ENCODE results near the gene SNX27.

SNX27 gene

DNA sequence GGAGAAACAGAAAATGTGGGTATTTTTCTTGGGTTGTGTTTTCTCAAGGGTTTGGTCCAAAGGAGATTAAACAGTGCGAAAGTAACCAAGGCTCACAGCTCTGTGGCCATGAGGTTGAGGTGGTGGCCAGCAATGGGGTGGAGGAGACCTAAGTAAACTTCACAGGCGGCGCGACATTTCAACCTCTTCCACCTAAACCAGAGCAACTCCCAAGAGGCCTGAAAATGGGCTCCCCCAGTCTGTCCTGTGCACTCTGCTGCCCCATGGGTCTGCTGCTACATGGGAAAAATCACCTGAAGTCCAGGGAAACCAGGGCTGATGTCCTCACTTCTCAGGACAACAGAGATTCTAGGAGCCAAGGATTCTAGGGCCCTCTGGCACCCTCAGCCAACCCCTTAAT, 92.4 kb downstream of the SNX27 start:
- Histone ChIP-seq H3K9me3 (ENCODE audit: low read length) (no peaks in the 10 kb centered on the region), H3K36me3 (ENCODE audit: insufficient read depth, low read length) (peaks cover 31% of the 10 kb centered on the region), H2AFZ (ENCODE audit: low read depth, low read length) (no peak overlapping the region), H3K27me3 (ENCODE audit: insufficient read depth, low read length) (no peaks in the 10 kb centered on the region), H3K4me1 (ENCODE audit: insufficient read depth, low read length) (peaks cover 28% of the 10 kb centered on the region), H3K4me3 (ENCODE audit: low read length) (no peak overlapping the region)

DNA sequence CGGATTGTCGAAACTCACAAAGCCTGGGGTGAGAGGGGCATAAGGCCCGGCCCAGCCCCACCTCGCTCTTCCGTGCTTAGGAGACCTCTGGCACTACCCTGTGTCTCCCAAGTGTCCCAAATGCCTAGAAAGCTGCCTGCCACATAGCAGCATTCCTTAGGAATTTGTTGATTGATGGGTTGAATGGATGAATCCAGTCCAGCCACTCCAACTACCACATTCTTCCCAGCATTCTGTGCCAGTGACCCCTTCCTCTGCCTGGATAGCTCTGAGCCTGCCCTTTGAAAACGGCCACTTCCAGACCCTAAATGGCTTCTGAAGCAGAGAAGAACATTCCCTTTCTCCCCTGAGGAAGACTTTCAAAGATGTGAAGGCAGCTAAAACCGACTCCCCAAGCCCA, 93.3 kb downstream of the SNX27 start:
- peaks cover 22% of the 10 kb centered on the region for H3K36me3 ChIP-seq (ENCODE audit: insufficient read depth, low read length)
- no peak overlapping the region for H2AFZ ChIP-seq (ENCODE audit: low read depth, low read length)
- H3K4me3 ChIP-seq (ENCODE audit: low read length) = no peak overlapping the region
- peaks cover 37% of the 10 kb centered on the region for H3K4me1 ChIP-seq (ENCODE audit: insufficient read depth, low read length)
- H3K27me3 ChIP-seq (ENCODE audit: insufficient read depth, low read length) = no peaks in the 10 kb centered on the region
- no peaks in the 10 kb centered on the region for H3K9me3 ChIP-seq (ENCODE audit: low read length)

- H3K36me3 ChIP-seq (ENCODE audit: insufficient read depth, low read length) = peaks cover 16% of the 10 kb centered on the region
- no peaks in the 10 kb centered on the region for H3K27me3 ChIP-seq (ENCODE audit: insufficient read depth, low read length)
- no peak overlapping the region for H3K4me3 ChIP-seq (ENCODE audit: low read length)
- H3K9me3 ChIP-seq (ENCODE audit: low read length) = no peaks in the 10 kb centered on the region
- H3K4me1 ChIP-seq (ENCODE audit: insufficient read depth, low read length) = peaks cover 43% of the 10 kb centered on the region
- no peak overlapping the region for H2AFZ ChIP-seq (ENCODE audit: low read depth, low read length)
Measured at GRCh38 chr1:151705753-151706463, 94.1 kb downstream of the SNX27 start.

DNA sequence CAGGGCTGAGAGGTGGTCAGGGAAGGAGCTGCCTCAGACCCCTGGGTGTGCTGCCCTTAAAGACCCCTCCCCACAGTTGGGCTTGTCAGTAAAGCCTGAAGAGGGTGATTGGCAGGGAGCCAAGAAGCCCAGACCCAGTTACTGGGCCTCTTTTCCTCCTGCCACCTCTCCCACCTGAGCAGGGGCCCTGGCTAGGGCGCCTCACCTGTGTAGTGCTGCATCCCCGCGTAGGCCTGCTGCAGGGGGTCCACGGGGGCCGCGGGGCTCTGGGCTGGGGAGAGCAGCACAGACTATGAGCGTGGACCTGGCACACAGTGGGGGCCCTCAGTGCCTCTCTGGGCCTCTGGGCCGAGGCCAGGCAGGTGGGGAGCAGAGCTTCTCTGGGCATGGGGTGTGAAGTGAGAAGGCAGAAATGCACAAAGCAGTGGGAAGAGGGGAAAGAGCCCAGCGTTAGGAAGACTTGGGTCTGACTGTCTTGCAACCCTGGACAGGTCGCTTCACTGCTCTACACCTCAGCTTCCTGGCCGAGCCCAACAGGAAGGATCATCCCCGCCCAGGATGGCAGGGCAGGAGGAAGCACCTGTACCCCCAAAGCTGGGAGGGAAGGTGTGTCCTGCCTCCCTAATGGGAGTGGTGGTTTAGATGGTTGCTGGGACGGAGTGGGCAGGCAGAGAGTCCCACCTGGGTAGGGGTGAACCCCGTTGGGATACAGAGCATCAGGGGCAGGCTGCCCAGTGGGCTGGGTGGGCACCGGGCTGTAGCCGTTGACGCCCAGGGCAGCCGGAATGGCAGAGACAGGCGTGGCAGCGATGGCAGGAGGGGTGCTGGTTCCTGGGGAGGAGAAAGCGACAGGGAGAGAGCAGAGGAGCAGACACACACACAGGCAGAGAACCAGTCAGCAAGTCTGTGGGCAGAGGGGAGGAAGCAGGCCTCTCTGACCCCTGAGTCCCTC, 94.9 kb downstream of the SNX27 start:
- Histone ChIP-seq H3K36me3 (ENCODE audit: insufficient read depth, low read length) (peaks cover 8% of the 10 kb centered on the region), H3K9me3 (ENCODE audit: low read length) (no peaks in the 10 kb centered on the region), H3K27me3 (ENCODE audit: insufficient read depth, low read length) (no peaks in the 10 kb centered on the region), H3K4me3 (ENCODE audit: low read length) (no peak overlapping the region), H2AFZ (ENCODE audit: low read depth, low read length) (no peak overlapping the region), H3K4me1 (ENCODE audit: insufficient read depth, low read length) (peaks cover 50% of the 10 kb centered on the region)

DNA sequence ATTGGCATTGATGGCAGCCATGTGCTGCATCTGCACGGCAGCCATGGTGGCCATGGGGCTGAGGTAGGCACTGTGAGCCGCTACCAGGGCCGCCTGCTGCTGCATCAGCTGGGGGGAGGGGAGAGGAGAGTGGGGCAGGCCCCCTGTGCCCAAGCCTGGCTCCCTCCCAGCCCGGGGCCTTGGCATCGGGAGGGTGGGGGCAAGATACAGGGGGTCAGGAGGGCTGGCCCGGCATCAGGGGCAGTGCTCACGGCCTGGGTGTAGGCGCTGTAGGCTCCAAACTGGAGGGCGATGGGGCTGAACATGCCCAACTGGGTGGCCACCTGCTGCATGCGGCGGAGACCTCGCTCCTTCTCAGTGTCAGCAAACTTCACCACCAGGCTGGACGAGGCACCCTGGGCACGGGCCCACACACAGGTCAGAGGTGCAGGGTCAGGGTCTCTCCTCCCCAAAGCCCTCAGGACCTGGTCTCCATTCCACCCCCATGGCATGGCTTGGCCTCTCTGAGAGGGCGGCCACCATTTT, 95.8 kb downstream of the SNX27 start:
- peaks cover 4% of the 10 kb centered on the region for H3K36me3 ChIP-seq (ENCODE audit: insufficient read depth, low read length)
- no peak overlapping the region for H2AFZ ChIP-seq (ENCODE audit: low read depth, low read length)
- H3K9me3 ChIP-seq (ENCODE audit: low read length) = no peaks in the 10 kb centered on the region
- peaks cover 55% of the 10 kb centered on the region for H3K4me1 ChIP-seq (ENCODE audit: insufficient read depth, low read length)
- H3K4me3 ChIP-seq (ENCODE audit: low read length) = no peak overlapping the region
- H3K27me3 ChIP-seq (ENCODE audit: insufficient read depth, low read length) = no peaks in the 10 kb centered on the region

DNA sequence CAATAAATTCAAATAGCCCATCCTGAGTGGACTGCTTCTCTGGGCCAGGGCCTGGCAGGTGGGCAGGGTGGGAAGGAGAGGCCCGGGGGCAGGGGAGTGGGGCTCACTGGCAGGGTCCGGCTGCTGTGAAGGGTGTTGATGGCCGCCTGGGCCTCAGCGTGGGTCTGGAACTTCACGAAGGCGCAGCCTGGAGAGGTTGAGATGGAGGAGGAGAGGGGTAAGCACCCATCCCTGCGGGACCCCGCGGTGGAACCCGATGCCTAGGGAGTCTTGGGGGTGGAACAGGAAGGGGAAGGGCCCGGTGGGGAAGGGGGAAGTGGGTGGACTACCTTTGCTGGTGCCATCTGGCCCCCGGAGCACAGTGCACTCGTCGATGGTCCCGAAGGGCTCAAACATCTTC, 97.0 kb downstream of the SNX27 start:
- Histone ChIP-seq H3K27me3 (ENCODE audit: insufficient read depth, low read length) (no peaks in the 10 kb centered on the region), H2AFZ (ENCODE audit: low read depth, low read length) (no peak overlapping the region), H3K4me3 (ENCODE audit: low read length) (no peak overlapping the region), H3K4me1 (ENCODE audit: insufficient read depth, low read length) (peaks cover 55% of the 10 kb centered on the region), H3K9me3 (ENCODE audit: low read length) (no peaks in the 10 kb centered on the region), H3K36me3 (ENCODE audit: insufficient read depth, low read length) (peaks cover 4% of the 10 kb centered on the region)

DNA sequence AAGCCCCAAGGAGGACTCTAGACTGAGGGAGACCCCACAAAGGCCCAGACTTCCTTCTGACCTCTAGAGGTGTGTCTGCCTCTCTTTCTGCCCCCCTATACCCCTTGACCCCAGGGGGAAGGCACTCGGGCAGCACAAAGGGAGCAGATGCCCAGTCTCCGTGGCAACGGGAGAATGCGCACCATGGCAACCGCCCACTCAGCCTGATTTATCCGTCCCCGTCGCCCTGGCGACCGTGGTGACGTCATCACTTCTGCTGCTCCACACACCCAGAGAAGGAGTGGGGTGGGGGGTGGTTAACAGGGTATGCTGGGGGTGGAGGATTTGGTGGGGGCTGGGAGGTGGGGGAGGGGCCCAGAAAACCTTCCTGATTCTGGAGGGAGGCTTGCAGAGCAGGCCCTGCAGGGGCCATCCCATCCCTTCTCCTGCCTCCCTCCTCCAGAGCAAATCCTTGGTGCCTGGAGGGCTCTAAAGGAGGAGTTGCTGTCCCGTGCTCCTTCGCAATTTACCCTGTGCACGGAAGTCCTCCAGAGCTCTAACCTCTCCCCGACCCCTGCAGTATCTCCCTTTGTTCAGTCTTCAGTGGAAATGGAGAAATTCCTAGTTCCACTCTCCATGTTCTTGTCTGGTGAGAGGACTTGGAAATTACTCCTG, 98.5 kb downstream of the SNX27 start:
- peaks cover 55% of the 10 kb centered on the region for H3K4me1 ChIP-seq (ENCODE audit: insufficient read depth, low read length)
- H2AFZ ChIP-seq (ENCODE audit: low read depth, low read length) = no peak overlapping the region
- H3K9me3 ChIP-seq (ENCODE audit: low read length) = no peaks in the 10 kb centered on the region
- no peak overlapping the region for H3K4me3 ChIP-seq (ENCODE audit: low read length)
- H3K27me3 ChIP-seq (ENCODE audit: insufficient read depth, low read length) = no peaks in the 10 kb centered on the region
- no peaks in the 10 kb centered on the region for H3K36me3 ChIP-seq (ENCODE audit: insufficient read depth, low read length)

- H2AFZ ChIP-seq (ENCODE audit: low read depth, low read length) = no peak overlapping the region
- H3K4me3 ChIP-seq (ENCODE audit: low read length) = no peak overlapping the region
- H3K27me3 ChIP-seq (ENCODE audit: insufficient read depth, low read length) = no peaks in the 10 kb centered on the region
- H3K9me3 ChIP-seq (ENCODE audit: low read length) = no peaks in the 10 kb centered on the region
- H3K4me1 ChIP-seq (ENCODE audit: insufficient read depth, low read length) = peaks cover 64% of the 10 kb centered on the region
- no peaks in the 10 kb centered on the region for H3K36me3 ChIP-seq (ENCODE audit: insufficient read depth, low read length)
Measured at GRCh38 chr1:151711044-151711800, 99.4 kb downstream of the SNX27 start.

DNA sequence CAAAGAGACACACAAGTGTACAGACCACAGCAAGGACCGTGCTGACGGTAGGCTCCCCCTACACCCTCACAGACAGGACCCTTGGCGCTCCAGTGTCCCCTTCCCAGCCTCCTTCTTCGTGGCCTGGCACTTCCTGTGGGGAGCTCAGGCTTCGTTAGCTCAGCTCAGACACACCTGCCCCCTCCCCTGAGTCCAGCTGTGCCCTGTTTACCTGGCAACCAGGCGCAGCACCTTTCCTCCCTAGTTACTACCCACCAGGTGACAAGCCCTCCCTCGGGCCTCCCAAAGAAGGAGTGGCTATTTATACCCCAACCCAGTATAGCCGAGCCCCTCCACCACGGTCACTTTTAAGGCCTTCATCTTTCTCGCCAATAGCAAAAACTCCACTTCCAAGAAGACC, 100.1 kb downstream of the SNX27 start:
- H3K36me3 ChIP-seq (ENCODE audit: insufficient read depth, low read length) = no peaks in the 10 kb centered on the region
- H3K4me1 ChIP-seq (ENCODE audit: insufficient read depth, low read length) = peaks cover 66% of the 10 kb centered on the region
- H2AFZ ChIP-seq (ENCODE audit: low read depth, low read length) = no peak overlapping the region
- no peaks in the 10 kb centered on the region for H3K9me3 ChIP-seq (ENCODE audit: low read length)
- no peaks in the 10 kb centered on the region for H3K27me3 ChIP-seq (ENCODE audit: insufficient read depth, low read length)
- no peak overlapping the region for H3K4me3 ChIP-seq (ENCODE audit: low read length)

GRCh38 chr1:151713044-151713443, 101.2 kb downstream of the SNX27 start:
- Histone ChIP-seq H3K4me3 (ENCODE audit: low read length) (no peak overlapping the region), H3K9me3 (ENCODE audit: low read length) (no peaks in the 10 kb centered on the region), H3K4me1 (ENCODE audit: insufficient read depth, low read length) (peaks cover 72% of the 10 kb centered on the region), H2AFZ (ENCODE audit: low read depth, low read length) (no peak overlapping the region), H3K27me3 (ENCODE audit: insufficient read depth, low read length) (peaks cover under 1% of the 10 kb centered on the region), H3K36me3 (ENCODE audit: insufficient read depth, low read length) (no peaks in the 10 kb centered on the region)

DNA sequence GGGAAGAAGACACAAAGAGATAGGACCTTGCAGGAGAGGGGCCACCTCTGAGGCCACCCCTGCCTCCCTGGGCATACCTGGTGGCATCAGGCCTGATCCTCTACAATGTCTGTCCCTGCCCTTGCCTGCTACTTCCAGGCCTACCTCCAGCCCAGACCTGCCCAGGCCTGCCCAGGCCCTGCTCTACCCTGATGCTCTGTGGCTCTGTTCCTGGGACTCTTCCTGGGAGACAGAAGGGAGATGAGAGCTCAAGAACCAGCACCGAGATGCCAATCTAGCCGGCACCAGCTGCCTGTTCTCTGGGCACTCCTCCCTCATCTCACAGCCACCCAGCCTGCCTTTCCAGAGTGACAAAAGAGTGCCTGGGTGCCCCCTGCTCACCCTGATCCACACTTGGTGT, 102.0 kb downstream of the SNX27 start:
- no peak overlapping the region for H3K4me3 ChIP-seq (ENCODE audit: low read length)
- H3K36me3 ChIP-seq (ENCODE audit: insufficient read depth, low read length) = no peaks in the 10 kb centered on the region
- H2AFZ ChIP-seq (ENCODE audit: low read depth, low read length) = no peak overlapping the region
- H3K4me1 ChIP-seq (ENCODE audit: insufficient read depth, low read length) = peaks cover 64% of the 10 kb centered on the region
- H3K27me3 ChIP-seq (ENCODE audit: insufficient read depth, low read length) = peaks cover 8% of the 10 kb centered on the region
- H3K9me3 ChIP-seq (ENCODE audit: low read length) = no peaks in the 10 kb centered on the region

- Histone ChIP-seq H2AFZ (ENCODE audit: low read depth, low read length) (no peak overlapping the region), H3K9me3 (ENCODE audit: low read length) (no peaks in the 10 kb centered on the region), H3K4me1 (ENCODE audit: insufficient read depth, low read length) (peaks cover 53% of the 10 kb centered on the region), H3K27me3 (ENCODE audit: insufficient read depth, low read length) (peaks cover 9% of the 10 kb centered on the region), H3K4me3 (ENCODE audit: low read length) (peak overlapping the region; percentile 51), H3K36me3 (ENCODE audit: insufficient read depth, low read length) (no peaks in the 10 kb centered on the region)
Measured at GRCh38 chr1:151714820-151715725, 103.2 kb downstream of the SNX27 start.

Measured in neuron (in vitro differentiated cells).